DMS153 (cell line): ENCODE data around the gene S100A3.
A peak's percentile ranks its signal among the peaks of the same experiment; 100 is the strongest.
"Not testable (repeated sequence)": the region's sequence is repeated elsewhere in the genome, so short reads cannot be mapped to it uniquely, and the experiment has no call there.

Experiments used
- DNase-seq: peaks from one replicate; lab custom pipeline; 2025; lab: John Stamatoyannopoulos, UW

The S100A3 gene

DNA sequence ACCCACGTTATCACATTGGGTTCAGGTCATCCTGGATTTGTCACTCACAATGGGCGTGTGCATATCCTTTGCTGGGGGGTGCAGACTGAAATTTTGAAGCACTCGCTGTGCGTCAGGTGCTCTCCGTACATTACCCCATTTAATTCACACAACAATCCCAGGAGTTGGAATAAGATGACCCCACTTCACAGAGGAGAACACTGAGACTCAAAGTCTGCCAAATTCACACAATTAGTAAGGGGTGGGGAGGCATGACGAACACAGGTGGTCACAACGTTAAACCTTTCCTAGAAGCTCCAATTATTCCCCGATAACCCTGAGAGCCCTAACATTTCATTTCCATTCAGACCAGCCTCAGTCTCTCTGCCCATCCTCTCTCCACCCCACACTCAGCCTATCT lies 20.4 kb upstream of the S100A3 start:
- DNase-seq = no peak

DNA sequence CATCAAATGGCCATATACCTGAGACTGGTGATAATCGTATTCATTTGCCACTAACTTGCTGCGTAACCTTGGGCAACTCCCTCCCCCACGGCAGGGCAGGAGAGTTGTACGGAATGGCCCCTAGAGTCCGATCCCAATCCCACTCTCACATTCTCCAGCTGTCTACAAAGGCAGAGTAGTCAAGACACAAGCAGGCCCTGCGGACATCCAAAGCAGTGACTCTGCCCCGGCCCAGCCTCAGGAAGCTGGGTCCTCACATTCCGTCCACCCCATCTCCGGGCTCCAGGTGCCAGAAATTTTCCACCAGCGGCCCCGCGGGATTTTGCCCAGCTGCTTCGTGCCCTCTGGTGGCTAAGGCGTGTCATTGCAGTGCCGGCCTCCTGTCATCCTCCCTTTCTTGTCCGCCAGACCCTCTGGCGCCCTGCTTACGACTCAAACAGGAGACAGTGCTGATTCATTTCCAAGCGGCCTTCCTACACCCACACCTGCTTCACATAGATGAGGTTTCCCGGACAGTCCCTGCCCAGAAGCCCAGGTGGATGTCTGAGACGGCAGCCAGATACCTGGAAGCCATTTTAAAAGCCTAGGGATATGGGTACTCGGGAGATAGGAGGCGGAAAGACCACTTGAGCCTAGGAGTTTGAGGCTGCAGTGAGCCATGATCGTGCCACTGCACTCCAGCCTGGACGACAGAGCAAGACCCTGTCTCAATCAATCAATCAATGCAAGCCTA lies 19.5 kb upstream of the S100A3 start:
- peak; percentile 95 for DNase-seq

DNA sequence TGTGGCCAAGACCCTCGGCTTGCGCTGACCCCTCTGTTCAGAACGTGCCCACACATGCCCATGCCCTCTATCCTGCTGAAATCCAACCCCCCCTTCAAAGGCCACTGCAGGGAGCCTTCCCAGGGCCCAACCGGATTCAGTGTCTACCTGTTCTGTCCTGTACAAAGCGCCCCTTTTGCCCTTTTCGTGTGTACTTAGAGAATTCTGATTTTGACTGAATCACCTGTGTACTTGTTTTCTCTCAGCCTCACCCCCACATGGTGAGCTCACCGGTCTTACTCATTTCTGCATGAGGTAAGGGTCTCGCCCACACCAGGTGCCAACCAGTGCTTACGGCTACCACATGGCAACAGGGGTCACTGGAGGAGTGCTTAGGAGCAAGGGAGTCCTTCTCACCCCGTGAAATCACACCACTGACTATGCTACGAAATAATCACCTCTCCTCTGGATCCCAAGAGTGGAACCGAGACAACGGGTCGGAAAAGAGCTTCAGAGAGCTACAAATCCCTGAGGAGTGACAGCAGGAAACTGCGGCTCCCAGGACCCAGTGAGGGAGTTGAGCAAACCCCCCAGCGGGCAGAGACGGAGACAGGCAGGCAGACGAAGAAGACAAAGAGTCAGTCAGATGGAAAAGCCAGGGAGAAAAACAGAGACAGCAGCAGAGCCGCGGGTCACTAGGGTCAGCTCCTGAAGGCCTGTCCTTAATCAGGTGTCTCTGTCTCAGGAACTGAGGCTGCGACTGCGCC lies 18.7 kb upstream of the S100A3 start:
- DNase-seq = peak; percentile 36

DNA sequence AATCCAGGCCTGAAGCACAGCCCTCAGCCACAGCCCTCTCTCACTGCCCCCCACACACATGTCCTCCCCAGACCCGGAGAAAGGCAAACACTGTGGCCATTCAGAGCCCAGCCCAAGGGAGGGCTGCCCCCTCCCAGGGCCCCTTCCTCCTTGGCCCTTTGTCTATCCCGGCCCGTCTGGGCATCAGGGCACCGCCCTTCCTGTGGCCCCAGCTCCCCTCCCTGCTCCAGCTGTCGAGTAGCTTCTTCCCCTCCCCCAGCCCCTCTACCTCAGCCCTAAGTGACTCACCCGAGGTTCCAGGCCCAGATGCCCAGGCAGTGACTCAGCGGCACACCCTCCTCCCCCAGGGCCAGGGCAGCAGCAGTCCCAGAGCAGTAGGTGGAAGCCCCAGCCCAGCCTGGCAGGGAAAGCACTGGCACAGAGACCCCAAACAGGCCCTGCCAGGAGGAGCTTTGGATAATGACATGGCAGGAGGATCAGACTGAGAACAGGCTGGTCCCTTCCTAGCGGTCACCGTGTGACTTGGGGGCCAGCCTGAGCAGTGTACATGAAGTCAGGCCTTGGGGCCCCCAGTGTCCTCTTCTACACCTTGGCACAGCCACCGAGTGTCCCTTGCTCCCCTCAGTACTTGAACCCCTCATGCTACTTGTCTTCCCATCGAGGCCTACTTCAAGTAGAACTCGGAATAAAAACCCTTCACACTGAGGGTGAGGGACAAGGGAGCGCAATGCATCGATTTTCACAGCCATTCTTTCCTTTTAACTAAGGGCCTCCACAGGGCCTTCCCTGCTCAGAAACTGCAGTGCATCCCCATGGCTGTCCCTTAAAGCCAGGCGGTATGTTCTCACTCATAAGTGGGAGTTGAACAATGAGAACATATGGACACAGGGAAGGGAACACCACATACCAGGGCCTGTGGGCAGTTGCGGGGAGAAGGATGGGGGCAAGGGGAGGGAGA lies 17.6 kb upstream of the S100A3 start:
- DNase-seq = peak; percentile 96

DNA sequence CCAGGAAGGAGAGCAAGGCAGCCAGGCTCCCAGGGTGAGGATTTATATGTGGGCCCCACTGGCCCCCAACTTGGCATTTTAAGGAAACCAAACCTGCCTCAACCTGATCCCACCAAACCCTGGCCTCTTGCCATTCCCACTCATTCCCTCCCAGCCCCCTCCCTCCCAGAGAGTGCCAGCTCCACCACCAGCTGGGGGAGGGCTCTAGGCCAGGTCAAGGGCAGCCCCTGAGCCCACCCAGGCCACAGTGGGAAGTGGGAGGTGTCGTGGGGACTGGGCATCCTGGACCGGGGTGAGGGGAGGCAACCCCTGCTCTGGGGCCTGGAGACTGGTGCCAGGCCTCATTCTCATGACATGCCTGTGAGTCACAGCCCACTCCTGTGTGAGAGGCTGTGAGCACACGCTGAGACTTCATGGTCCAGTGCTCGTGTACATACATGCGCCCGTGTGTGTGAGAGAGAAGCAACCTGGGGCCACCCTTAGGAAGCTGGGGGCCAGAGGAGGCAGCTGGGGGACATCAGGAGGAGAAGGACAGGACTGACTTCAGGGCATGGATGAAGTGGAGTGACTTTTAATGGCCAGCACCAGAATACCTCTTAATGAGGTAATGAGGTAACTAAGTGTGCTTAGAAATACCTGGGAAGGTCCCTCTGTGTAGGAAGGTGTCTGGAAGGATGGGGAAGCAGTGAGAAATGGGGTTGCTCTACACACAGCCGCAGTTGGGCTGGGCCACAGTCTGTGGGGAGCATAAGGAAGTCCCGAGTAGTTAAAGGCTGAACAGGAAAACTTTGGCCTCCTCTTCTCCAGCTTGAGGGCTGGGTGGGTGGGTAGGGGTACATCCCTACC lies 16.7 kb upstream of the S100A3 start, which contains the start of gene S100A2:
Gene S100A2, minus strand, starts transcription at position 316 of the 846 bp plus-strand sequence. CDS start 1,967 bp downstream, outside the sequence.
- DNase-seq = peak; percentile 63

DNA sequence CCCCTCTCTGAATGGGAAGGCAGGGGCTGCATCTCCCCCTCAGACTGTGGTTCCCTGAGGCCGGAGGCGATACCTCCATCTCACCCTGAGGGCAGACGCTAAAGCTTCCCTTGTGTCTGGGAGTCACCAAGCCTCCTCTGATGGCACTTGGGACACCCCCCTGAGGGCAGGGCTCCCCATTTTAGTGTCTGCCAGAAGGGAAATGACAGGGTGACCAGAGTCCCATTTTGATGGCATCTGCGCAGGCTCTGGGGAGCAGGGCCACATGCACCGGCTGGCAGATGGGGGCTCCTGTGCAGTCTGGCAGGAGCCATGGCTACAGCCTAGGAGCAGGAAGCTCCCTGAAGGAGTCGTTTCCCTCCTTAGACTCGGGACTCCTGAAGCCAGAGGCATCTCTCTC lies 14.9 kb upstream of the S100A3 start:
- no peak for DNase-seq

DNA sequence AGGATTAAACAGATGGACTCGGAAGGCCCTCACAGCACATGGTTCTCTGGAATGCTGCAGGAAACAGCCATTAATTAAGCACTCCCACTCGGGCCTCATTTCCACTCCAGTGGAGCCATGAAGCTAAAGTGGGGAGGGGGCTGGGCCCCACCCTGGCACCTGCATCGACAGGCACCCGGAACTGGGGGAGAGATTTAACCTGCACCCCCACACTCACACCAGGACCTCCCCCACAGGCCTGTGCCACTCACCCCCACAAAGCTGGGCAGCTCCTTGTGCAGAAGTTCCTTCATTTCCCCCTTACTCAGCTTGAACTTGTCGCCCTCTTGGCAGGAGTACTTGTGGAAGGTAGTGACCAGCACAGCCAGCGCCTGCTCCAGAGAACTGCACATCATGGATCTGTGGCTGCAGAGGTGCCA lies 14.4 kb upstream of the S100A3 start:
- no peak for DNase-seq

DNA sequence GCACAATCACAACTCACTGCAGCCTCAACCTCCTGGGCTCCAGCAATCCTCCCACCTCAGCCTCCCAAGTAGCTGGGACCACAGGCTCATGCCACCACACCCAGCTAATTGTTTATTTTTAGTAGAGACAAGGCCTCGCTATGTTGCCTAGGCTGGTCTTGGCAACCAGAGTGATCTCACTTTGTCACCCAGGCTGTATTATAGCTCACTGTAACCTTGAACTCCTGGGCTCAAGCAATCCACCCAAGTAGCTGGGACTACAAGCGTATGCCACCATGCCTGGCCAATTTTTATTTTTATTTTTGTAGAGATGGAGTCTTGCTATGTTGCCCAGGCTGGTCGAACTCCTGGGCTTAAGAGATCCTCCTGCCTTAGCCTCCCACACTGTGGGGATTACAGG lies 13.0 kb upstream of the S100A3 start:
- DNase-seq = not testable (repeated sequence)

DNA sequence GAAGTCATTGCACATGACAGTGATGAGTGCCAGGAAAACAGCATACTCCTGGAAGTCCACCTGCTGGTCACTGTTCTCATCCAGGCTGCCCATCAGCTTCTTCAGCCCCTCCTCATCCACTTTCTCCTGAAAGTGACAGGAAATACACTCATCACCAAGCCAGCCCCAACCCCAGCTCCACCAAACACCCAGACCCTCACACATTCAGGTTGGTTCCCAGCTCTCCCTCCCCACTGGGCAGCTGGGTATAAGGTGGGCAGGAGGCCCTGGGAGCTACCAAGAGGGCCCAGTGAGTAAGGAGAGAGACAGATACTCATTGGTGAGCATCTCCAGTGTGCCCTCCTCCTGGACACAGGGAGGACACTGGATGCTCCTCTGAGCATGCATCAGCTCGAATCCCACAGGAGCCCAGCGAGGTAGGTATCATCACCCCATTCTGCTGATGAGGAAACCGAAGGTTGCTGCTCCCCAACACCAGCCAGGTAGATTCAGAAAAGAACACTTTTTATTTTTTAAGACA lies 12.5 kb upstream of the S100A3 start:
- no peak for DNase-seq

DNA sequence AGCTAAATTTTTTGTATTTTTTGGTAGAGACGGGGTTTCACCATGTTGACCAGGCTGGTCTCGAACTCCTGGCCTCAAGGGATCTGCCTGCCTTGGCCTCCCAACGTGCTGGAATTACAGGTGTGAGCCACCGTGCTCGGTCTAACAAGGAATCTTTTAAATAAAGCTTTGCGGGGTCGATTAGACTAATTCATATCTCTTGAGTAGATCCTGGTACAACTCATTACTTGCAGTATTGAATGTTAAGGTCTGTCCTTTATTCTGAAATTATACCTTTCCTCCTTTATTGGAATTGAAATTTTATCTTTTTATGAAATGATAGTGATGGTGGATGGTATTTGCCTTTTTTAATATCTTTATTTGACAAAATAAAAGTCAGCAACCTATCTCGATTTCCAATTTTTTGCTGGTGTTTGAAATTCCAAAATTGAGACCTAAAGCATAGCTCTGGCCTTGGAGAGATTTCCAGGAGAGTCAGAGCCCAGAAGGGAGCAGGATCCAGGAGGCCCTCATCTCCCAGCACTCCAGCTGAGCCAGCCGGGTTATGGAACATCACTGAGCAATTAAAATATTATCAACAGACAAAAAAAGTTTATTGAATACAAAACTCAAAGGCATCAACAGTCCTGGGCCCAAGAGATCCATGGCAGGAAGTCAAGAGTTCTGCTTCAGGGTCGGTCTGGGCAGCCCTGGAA lies 11.9 kb upstream of the S100A3 start:
- no peak for DNase-seq

DNA sequence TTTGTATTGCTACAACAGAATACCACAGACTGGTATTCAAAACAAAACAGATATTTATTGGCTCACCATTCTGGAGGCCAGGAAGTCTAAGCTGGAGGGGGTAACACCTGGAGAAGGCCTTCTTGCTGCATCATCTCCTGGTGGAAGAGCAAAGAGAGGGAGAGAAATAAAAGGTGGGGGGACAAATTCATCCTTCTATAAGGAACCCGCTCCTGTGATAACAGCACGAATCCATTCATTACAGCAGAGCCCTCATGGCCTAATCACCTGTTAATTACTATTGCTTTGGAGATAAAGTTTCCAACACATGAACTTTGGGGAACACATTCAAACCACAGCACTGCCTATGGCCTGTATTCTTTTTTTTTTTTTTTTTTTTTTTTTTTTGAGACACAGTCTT lies 11.2 kb upstream of the S100A3 start:
- no peak for DNase-seq

DNA sequence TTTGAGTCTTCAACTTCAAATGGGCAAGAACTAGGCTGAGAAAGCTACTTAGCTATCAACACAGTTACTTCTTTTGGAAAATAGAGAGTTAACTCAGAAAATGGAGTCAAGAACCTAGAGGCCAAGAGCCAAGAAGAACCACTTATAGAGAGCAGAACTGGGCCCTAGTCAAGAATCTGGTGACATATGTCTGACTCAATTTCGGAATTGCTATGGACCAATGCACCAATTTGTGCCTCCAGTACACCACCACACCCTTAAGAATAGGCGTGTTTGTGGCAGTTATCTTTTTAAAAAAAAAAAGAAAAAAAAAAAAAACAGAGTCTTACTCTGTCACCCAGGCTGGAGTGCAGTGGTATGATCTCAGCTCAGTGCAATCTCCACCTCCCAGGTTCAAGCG lies 8.8 kb upstream of the S100A3 start:
- no peak for DNase-seq

DNA sequence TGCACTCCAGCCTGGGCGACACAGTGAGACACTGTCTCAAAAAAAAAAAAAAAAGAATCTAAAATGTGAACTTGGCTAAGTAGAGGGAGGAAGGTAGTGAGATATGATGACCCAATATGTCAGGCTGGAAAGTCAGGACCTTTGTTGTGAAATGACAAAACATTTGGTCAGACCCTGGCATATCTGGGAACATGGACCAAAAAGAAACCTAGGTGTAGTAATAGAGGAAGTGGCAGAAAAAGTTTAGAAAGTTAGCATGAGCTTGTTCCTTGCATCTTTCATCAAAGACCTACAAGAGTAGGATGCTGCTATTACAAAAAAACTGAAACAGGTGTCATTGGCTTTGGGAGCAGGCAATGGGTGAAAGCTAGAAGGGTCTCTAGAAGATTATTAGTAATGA lies 7.3 kb upstream of the S100A3 start:
- no peak for DNase-seq

DNA sequence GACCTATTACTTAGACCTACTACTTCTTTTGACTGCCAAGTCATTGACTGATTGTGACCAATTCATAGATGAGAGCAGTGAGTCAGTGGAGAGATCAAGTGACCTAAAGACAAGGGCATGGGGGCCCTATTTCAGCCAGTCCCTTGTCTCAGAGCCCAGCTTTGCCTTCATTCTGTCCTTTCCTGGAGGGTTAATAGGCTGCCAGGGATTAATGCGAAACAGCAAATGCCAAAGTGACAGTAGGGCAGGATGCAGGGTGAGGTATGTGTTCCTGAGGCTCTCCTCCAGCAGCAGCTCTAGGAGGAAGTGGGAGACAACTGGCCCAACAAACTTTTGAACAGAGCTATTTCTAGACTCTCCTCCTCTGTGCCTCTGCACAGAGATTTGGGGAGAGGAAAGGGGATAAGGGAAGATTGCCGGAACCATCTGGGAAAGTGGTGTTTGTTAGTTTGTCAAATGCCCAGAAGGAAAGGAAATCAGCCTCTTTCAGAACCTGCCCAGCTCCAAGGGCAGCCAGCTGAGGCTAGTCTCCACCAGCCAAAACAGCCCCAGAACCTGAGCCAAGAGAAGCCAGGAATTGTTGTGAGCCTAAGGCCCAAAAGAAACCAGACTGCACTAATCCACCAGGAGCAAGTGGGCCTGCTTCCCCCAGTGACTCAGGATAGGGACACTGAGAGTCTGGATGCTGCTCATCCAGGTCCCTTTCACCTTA lies 4.9 kb upstream of the S100A3 start:
- no peak for DNase-seq

DNA sequence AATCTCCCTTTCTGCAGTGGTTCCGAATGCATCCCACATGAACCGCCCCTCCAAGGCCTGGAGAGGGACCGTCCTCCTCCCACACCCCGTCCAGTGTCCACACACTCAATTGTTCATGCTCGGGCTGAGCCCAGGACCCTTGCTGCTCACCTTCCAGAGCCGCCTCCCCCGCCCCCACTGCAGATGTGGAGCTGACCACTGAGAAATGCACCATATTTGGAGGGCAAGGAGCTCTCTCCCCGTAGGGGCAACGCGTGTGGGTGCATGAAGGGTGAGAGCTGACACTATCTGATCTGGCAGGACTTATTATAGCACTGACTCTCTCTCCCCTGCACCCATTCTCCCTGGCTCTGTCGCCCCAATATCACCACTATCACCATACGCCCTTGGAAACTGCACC lies 4.0 kb upstream of the S100A3 start:
- DNase-seq = no peak

DNA sequence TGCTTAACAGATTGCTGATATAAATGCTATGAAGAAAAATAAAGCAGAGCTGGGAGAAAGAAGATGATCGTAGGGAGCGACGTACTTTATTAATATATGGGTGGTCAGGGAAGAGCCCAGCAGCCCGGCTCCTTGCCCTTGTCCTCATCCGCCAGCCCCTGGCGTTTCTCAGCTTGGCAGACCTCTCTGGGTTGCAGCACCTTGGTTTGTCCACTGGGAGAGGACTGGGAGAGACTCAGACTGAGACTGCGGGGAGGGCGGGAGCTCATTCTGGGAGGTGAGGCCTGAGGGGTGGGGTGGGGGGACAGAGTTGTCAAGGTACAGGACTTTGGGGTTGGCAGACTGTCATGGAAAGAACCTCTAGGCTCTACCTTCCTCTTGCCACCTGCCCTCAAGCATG lies 3.3 kb upstream of the S100A3 start:
- DNase-seq = no peak

DNA sequence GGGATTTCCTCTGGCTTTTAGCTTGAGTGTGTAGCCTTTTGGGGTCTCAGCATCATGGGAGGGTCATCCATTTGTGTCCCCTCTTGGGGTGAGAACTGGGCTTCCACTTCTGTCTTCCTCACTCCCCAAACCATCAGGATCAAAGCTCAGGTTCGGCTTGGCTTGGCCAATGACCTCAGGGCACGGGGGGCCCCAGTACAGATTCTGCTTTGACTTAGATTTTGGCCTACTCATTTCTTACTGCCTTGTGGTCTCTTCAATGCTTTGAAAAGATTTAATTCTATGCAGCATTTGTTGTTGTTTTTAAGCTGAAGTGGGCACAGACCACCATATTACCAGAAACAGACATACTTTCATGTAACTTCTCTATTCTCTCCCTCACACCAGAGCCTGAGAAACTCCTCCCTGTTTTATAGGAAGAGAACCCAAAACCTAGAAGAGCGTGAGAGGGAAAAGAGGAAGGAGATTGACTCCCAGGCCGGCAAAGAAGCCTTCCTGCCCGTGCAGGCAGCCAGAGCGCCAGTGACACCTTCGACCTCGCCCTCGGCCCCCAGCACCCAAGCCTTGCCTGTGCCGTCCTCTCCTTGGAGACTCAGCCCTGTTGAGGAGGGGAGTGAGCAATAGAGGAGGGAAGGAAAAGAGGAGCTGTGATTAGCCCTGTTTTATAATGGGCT lies 1.9 kb upstream of the S100A3 start:
- DNase-seq = no peak

DNA sequence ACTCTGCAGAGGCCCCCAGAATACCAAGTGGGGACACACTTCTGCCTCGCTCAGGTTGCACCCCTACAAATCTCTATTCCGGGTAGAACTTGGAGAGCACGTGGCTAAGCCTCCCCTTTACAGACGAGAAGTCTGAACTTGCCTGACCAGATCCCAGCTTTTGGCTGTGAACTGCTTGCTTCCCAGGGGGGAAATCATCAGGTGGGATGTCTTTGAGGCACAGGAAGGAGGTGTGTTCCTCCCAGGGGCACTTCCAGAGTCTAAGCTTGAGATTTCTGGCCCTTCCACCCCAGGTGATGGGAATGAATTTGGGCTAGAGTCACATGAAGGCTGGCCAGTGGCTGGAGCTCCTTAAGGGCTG lies 1.3 kb upstream of the S100A3 start:
- DNase-seq = no peak

DNA sequence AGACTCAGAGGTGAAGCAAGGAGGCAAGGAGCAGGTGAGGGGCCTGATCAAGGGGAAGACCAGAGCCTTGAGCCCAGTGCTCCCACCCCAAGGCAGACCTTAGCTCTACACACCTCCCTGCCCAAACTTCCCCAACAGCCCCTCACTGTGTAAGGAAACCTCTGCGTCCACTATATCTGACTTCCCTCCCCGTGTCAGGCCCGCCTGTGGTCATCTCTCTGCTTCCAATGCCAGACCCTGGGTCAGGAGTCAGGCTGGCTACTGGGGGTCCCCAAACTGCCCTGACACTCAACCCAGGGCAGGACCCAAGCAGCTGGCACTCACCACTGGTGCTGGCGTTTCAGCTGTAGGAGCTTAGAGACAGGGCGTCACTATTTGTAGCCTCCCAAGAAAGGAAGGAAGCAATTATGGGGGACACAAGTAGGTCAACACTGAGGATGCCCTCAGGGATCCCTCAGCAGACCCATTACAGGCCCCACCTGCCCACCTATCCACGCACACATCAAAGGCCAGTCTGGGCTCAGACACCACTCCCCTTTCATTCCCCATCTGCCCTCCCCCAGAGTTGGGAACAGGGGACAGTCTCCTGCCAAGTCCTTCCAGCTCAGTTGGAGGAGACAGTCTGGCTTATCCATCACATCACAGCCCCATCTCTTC lies 811 bp upstream of the S100A3 start:
- DNase-seq = no peak
